ENCODE results near the gene IFRD1.

IFRD1 gene, protein sequence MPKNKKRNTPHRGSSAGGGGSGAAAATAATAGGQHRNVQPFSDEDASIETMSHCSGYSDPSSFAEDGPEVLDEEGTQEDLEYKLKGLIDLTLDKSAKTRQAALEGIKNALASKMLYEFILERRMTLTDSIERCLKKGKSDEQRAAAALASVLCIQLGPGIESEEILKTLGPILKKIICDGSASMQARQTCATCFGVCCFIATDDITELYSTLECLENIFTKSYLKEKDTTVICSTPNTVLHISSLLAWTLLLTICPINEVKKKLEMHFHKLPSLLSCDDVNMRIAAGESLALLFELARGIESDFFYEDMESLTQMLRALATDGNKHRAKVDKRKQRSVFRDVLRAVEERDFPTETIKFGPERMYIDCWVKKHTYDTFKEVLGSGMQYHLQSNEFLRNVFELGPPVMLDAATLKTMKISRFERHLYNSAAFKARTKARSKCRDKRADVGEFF

DNA sequence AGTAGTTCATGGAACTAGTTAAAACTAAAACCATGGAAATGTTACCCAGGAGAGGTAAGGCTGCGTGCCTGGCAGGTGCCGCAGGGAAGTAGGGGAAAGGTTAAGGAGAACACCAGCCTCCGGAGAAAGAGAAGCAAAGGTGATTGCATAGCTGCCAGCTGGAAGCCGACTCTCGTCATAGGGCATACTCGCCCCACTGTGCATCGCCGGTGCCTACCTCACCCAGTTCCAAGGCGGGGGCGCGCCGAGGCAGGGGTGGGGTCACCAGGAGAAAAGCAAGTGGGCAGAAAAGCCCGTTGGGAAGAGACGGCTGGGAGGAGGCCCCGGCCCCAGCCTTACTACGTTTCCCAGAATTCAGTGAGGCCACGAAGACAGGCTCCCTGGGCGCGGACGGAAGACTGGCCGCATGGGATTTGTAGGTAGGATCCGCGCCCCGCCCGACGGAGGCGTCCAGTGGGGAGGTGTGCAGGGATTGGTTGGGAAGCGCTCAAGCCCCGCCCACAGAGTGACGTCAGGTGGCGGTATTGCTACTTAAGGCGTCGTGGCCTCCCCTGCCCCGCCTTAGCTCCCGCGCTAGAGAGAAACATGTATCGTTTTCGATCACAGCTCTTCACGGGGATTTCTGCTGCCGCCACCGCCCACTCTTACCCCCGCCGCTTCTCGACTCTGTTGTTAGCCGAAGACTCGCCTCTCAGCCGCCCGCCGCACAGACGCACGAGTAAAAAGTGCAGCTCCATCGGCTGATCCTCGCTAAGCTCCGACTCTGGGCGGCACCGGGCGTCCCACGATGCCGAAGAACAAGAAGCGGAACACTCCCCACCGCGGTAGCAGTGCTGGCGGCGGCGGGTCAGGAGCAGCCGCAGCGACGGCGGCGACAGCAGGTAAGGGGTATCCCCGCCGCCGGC is at the start of gene IFRD1:
Gene IFRD1, plus strand, starts transcription at position 559 of the 905 bp plus-strand sequence. Its CDS starts 229 bp downstream, at position 788.
- peak; percentile 100 for DNase-seq

DNA sequence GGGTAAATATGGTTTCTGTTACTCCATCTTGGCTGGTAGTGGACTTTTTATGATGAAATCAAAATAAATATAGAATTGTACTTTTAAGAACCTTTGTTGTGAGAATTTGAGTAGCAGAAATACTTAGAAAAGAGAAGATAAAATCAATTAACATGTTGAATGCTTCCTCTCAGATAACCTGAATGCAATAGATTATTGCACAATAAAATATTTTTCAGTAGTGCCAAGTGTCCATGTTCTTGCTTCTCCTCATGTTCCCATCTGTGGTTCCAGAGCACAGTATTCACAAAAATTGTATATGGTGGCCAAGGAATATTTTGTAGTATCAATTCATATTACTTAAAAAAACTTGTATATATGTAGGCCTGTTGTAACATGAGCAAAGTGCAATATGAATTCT is 45.9 kb upstream of the IFRD1 start:
- DNase-seq = no peak

DNA sequence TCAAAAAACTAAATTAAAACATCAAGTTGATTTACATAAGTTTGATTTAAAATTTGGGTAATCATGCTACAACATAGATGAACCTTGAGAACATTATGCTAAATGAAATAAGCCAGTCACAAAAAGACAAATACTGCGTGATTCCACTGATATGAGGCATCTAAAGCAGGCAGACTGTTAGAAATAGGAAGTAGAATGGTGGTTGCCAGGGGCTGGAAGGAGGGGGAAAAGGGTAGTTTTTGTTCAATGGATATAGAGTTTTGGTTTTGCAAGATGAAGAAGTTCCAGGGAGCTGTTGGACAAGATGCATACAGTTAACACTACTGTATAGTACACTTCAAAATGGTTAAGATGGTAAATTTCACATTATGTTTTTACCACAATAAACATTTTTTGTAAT is 45.0 kb upstream of the IFRD1 start:
- DNase-seq = no peak

DNA sequence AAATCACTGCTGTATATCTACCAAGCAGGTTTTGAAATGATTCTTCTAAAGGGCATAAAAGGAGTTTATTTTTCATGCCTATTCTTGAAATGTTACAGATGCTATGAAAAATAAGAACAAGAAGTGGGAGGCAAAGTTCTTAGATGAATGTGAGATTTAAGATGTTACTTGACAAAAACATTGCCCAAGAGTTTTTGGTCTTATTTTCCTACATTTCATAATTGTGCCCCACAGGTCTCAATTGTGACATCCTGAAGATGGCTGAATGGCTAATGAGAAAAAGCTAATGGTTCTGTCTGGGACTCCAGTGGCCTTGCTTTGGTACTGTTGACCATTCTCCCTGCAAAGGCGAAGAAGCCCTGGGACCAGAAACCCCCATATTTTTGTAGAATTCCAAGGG is 43.0 kb upstream of the IFRD1 start:
- no peak for DNase-seq

DNA sequence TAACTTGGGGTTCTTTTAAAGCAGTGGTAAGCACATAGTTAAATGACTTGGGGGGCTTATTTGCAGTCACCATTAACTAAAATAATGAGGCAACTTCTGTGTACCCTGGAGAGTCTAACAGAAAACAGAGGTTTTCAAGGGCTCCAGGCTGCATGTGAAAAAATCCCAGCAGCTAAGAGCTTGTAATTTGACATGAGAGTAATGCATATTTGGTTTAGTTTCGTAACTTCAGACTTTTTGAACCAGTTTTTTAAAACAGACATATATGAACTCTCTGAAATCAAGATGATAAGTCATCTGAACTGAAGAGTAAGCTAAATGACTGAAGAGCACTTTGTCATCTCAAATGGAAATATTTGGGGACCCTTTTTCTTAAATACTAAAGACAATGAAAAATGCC is 40.2 kb upstream of the IFRD1 start:
- DNase-seq = no peak

DNA sequence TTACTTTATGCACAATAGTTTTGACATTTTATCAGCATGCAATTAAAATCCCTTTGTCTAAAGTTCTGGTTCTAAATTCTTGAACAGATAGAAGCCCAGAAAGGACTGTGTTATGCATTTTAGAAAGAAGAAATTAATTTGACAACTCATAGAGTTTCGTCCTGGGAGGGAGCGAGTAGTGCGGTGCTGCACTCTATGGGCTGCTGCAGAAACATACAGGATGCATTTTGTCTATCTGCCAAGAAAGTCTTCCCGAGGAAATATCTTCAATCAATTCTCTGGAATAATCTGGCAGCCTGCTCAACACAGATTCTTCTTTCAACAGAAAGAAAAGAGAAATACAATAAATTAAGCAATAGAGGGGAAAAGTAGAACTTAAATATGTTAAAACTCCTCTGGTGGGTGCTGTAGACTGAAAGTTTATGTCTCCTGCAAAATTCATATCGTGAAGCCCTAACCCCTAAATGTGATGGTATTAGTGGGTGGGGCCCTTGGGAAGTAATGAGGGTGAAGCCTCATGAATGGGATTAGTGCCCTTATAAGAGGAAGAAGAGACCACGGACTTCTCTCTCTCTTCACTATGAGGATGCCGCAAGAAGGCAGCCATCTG is 39.0 kb upstream of the IFRD1 start:
- DNase-seq = no peak

DNA sequence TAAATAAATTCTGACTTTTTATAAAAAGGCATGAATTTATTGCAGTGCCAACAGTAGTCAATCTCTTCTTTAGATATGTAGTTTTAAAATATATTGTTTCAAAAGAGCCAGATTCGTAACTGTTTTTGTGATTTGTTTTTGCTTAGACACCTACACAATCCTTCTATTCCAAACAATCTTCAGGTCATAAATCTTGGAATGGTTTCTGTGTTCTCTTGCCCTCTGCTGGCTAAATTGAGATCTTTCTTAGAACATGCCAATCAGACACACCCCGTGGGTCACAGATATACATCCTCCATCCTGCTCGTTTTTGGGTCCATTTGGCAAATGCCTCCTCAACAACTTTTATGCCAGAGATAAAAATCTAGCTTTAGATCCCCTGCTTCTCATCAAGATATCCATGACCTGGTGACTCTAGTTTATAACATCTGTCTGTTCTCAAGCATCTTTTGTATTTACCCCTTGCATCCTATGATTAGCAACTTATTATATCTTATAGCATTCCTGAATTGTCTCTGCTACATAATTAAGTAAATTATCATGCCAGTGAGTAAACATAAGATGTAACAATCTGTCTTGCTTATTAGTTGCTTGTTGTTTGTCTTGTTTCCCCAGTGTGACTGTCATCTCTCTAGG is 35.3 kb upstream of the IFRD1 start:
- no peak for DNase-seq

DNA sequence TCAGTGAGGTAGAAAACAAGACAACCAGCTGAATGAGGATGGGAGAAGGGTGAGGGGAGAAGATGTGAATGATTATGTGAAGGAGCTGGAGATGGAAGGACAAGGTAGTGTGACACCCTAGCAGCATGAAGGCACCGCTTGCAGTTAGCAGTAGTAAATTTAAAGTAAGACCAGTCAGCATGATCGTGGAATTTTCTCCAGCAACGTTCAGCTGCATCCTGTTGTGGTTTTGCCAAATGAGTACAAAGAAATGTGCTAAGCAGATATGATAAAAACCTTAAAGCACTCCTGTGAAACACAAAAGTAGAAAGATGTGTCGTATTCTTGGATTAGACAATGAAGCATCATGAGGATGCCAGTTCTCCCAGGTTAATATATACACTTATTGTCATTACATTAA is 34.1 kb upstream of the IFRD1 start:
- DNase-seq = no peak

DNA sequence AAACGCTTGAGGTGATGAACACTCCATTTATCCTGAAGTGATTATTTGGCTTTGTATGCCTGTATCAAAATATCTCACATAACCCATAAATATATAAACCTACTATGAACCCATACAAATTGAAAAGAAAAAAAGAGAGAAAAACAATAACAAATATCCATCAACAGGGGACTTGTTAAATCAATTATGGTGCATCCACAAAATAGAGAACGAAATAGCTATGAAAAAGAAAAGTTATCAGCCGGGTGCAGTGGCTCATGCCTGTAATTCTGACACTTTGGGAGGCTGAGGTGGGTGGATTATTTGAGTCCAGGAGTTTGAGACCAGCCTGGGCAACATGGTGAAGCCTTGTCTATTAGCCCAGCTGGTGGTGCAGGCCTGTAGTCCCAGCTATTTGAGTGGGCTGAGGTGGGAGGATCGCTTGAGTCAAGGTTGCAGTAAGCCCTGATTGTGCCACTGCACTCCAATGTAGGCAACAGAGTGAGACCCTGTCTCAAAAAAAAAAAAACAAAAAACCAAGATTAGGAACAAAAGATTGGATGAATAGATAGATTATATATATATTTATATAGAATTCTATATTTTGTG is 30.6 kb upstream of the IFRD1 start:
- no peak for DNase-seq

DNA sequence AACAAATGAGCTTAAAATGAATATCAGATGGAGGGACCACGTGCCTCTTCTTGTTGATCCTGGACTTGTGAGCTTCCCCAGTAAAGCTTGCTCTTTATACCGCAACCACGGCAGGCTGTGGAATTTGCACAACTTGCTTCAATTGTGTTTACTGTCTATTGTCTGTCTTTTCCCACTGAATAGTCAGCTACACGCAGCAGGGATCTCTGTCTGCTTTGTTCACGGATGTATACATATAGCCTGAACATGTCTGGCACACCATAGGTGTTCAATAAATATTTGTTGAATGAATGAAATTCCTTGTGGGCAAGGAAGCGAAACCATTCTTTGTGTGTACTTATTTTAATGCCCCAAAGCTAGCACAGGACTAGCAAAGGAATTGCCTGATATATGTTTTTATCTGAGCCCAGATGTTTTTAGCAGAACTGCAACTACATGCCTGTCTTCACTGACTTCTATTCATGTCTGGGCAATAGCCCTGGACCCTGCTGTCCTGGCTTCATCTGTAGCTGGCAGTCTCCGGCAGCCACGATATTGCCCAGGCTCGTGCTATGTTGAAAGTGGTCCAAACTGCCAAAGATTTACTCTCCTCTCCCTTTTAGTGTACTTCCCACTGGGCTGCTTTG is 29.9 kb upstream of the IFRD1 start:
- DNase-seq = no peak

DNA sequence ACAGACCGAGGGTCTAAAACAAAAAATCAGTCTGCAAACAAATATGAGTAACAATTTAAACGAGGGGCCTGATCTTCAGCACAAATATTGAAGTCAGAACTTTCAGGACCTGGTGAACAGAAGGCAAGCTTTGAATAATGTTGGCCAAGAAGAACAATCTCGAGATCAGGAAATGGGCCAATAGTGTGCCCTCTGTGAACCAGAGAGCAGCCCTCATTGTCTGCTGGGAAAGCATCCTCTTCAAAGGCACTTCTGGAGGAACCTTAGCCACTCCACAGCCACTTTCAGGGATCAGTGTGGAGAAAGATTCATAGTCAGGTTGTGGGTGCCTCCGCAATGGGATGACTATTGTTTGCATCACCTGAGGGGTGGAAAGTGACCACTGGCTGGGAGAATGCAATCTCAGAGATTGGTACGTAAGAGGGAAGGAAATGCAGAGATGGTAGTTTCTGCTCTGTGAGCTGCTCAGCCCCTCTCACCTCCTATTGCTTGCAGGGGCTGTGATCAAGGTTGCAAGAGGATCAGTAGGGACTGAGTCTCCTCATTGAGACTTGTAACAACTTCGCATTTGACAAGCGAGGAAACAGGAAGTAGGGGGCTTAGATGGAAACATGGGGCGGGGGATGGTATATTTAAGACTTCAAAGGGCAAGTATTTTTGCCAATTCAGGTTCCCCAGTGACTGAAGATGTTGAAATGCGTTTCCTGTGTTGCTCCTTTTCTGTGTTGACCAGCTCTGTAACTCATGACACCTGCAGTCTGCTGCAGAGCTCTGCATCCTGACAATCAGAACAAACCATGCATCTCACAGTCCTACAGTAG is 28.4 kb upstream of the IFRD1 start:
- no peak for DNase-seq

DNA sequence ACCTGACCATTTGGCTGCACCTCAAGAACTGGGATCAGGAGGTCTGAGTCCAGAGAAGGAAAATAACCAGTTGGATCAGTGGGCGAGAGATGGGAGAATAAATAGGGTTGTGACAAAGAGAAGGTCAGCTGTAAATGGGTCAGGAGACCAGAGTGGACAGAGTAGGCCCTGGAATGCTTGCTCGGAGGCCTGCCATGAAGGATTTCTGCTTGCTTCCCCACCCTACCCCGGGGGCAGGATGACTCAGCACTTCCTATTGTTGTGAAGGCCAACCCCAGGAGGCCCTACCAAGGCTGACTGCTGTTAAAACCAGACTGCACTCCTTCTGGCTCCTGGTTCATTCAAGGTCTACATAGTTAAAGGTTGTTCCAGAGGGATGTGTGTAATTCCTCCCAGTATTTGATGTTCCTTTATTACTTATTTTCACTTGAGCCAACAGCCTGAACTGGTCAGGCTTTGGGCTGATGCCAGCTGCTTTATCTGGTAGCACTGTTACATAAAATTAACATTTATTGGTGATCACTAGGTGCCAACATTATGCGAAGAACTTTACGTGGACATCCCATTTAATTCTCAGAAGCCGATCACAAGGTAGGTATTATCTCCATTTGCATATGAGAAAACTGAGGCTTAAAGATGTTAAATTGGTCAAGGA is 27.3 kb upstream of the IFRD1 start:
- peak; percentile 58 for DNase-seq

DNA sequence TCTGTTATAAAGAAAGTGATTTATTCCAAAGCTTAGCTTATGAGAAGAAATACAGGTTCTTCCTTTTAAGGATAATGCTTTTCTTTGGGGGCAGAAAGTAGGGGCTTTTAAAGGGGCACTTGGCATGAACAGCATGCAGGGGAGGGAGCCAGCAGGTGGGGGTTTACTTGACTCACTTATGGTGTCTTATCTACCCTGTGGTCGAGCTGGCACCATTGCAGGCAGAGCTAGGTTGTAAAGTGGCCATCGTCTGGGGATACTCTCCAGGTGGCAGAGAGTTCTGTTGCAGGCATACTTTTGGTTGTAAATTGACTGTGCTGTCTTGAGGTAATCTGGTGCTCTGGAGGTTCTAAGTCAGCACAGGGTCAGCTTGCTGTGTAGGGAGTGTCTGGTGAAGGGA is 26.3 kb upstream of the IFRD1 start:
- DNase-seq = no peak

DNA sequence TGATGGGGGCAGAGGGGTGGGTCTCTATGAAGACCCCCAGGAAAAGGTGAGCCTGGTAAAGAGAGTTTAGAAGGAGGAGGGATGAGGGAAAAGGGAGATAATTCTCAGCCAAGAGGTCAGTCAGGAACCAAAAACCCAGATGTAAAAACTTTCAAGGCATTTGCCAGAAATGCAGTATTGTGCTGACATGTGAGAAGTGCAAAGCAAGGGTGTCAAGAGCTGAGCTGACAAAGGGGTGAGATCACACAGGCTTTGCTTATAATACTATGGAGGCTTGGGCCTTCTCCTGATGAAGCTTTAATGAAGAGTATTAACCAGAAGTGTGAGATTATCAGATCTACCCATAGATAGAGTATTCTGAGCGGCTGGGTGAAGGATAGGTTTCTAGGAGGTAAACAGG is 22.3 kb upstream of the IFRD1 start:
- no peak for DNase-seq

DNA sequence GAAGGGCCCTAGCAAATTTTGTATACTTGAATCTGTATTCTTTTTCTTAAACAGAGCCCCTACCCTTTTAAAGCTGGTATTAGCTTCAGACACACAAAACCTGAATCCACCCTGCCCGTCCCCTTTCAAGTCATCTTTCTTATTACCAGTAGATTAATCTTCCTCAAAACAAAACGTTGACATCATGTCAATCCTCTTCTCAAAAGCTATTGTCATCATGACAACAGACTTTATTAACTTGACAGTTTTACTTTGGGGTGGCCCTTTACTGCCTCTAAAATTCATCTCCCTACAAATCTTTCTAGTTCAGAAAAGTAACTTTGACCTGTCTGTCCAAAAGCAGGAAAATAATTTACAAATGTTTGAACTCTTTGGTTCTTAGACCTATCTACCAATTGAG is 21.5 kb upstream of the IFRD1 start:
- DNase-seq = no peak

DNA sequence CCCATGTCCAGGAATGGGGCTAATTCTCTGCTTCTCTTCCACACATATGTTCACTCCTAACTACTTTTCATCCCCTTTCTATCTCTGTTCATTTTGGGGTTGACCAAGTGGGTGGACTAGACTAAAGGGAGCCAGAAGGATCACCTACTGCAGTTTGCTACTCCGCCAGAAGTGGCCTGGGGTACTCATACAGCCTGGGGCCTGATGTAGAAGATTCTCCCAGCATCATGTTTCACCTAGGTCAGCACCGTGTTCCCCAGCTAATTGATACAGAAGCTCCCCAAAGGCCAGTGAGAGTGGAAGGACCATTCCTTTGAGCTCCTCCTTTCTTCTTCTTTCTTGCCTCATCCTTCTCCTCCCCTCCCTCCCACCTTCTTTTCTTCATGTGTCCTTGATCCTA is 19.6 kb upstream of the IFRD1 start:
- no peak for DNase-seq

DNA sequence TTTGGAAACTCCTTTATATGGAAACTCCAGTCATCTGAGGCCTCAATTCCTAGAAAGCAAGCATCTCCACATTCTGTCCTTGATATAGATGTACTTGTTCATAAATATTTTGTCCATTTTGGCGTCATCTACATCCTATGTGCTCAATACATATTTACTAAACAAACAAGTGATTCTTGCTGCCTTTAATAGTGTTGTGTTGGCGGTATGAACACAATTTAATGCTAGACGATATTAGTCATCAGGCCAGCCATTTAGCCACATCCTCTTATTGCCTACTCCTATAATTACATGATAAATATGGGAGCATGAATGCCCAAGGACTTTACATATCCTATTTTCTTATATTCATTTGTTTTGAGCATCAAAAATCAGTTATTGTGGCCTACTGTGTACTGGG is 18.5 kb upstream of the IFRD1 start:
- DNase-seq = no peak

DNA sequence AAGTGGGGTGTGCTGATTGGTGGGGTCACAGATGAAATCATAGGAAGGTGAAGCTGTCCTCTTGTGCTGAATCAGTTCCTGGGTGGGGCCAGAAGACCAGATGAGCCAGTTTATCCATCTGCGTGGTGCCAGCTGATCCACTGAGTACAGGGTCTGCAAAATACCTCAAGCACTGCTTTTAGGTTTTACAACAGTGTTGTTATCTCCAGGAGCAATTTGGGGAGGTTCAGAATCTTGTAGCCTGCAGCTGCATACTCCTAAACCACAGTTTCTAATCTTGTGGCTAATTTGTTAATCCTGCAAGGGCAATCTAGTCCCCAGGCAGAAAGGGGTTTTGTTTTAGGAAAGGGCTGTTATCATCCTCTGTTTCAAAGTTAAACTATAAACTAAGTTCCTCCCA is 17.0 kb upstream of the IFRD1 start:
- no peak for DNase-seq

DNA sequence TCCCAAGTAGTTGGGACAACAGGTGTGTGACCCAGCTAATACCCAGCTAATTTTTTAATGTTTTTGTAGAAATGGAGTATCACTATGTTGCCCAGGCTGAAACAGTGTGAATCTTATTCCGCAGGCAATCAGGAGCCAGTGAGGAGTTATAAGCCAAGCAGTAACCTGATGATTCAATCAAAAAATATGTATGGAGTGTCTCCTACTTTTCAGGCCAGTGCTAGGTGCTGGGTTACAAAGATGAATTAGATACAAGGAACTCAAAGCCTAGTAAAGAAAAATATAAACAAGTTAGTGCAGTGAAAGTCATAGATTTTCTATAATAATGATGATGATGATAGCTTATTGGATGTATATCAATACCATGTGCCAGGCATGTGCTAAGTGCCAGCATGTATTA is 13.2 kb upstream of the IFRD1 start:
- no peak for DNase-seq

DNA sequence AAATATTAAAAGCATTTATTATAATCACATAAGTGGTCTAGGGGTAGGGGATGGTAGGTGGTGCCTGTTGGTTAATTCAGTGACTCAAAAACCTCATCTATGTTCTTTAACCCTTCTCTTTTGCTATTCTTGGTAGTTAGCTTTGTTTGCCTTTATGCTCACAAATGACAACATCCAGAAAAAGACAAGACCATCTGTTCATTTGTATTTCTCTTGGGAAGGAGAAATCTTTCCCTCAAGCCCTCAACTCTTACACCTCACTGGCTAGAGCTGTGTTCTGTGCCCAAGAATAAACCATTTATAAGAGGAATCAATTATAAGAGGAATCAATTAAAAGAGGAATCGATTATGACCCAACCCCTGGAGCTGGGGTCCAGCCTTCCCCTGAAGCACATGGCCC is 10.8 kb upstream of the IFRD1 start:
- no peak for DNase-seq

DNA sequence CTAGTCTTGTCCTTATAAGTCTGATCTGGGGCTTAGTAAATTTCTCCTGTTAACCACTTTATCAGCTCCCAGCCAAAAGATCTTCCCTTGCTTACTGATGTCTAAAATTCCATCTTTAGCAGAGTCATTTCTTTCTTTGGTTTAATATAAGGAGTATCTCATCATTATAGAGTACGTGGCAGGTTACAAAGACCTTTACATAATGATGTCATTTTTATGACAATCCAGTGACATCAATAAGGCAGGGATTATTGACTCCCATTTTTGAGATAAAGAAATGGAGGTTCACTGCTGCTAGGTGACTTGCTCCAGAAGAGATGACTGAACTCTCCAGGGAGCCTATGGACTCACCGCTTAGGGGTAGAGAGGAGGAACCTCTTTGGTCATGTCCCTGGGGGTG is 8.1 kb upstream of the IFRD1 start:
- DNase-seq = no peak

Data from activated CD8-positive, alpha-beta memory T cell treated with anti-CD3 and anti-CD28 coated beads for 24 hours (primary cell).